Stomach (tissue), 4 donors: Measurements from ENCODE around the gene HDAC3.

ENCODE experiments used
- POLR2AphosphoS5 ChIP-seq, 3 donors: sonication (generic); formaldehyde crosslinking; IDR thresholded peaks; one replicate each; pipeline ENCODE4 v1.6.1; 2016; ENCODE audit warnings: antibody characterized with exemption in 3 of 3
- TF ChIP-seq, protein P1 (sequence below), 7 experiments: fragments of 450-650 bp in 4 of 7; fragments of 200-600 bp in 3 of 7; sonication (generic) in 3 of 7; IDR thresholded peaks; one replicate each; pipeline ENCODE4 v1.5.1; 2016 to 2019; ENCODE audit warnings: antibody characterized with exemption in 7 of 7, control low read depth in 2 of 7, mild to moderate bottlenecking in 1 of 7

- no peak for TF ChIP-seq POLR2AphosphoS5 (IDR thresholded peaks at IDR 0.05)
- TF ChIP-seq, protein P1, sequence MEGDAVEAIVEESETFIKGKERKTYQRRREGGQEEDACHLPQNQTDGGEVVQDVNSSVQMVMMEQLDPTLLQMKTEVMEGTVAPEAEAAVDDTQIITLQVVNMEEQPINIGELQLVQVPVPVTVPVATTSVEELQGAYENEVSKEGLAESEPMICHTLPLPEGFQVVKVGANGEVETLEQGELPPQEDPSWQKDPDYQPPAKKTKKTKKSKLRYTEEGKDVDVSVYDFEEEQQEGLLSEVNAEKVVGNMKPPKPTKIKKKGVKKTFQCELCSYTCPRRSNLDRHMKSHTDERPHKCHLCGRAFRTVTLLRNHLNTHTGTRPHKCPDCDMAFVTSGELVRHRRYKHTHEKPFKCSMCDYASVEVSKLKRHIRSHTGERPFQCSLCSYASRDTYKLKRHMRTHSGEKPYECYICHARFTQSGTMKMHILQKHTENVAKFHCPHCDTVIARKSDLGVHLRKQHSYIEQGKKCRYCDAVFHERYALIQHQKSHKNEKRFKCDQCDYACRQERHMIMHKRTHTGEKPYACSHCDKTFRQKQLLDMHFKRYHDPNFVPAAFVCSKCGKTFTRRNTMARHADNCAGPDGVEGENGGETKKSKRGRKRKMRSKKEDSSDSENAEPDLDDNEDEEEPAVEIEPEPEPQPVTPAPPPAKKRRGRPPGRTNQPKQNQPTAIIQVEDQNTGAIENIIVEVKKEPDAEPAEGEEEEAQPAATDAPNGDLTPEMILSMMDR (IDR thresholded peaks at IDR 0.05) = no peak
These were observed 46.5 kb downstream of the HDAC3 start for GRCh38 chr5:141590127-141590526.
